PC-9 (cell line): Measurements from ENCODE around the gene FBRSL1. TPM values are rescaled to one million over a fixed set of nuclear protein-coding genes. Genes with fewer than 3 reads are reported as not detected.

Source experiments
- BruUV-seq: library from RNA; stranded (reverse); fragments of 400-500 nt; replicated peaks from 2 replicates; lab custom pipeline; 2021; lab: Mats Ljungman, UMichigan
- CTCF ChIA-PET: fragments of 300-600 bp; sonication (Branson Sonifier 250); formaldehyde crosslinking; loops from one replicate; lab custom pipeline; 2022; ENCODE audit warnings: antibody characterized with exemption; lab: Charles Lee
- POLR2A ChIA-PET: fragments of 300-600 bp; sonication (Branson Sonifier 250); formaldehyde crosslinking; loops from one replicate; lab custom pipeline; 2022; ENCODE audit warnings: antibody characterized with exemption; ENCODE audit not compliant: unreplicated experiment; lab: Charles Lee
- DNase-seq, 2 experiments: peaks; one replicate each; pipeline versions ENCODE4 v3.0.0 to v3.0.0-alpha.2; 2015 to 2022; ENCODE audit warnings: mixed read lengths in 1 of 2
- H2AFZ ChIP-seq: fragments of 200-600 bp; sonication (generic); 2 replicates; pipeline ENCODE4 v1.8.1; 2017; ENCODE audit warnings: antibody characterized with exemption
- H3F3A ChIP-seq: fragments of 200-600 bp; sonication (generic); 2 replicates; pipeline ENCODE4 v1.8.1; 2017; ENCODE audit warnings: antibody characterized with exemption, mild to moderate bottlenecking, low read depth; ENCODE audit not compliant: insufficient read depth
- H3K27ac ChIP-seq: fragments of 200-600 bp; sonication (generic); 2 replicates; pipeline ENCODE4 v1.6.1; 2016; ENCODE audit warnings: mixed run types
- H3K27me3 ChIP-seq: fragments of 200-600 bp; sonication (generic); 2 replicates; pipeline ENCODE4 v1.6.1; 2016; ENCODE audit warnings: low read depth, mixed run types; ENCODE audit not compliant: insufficient read depth
- H3K36me3 ChIP-seq: fragments of 200-600 bp; sonication (generic); 2 replicates; pipeline ENCODE4 v1.6.1; 2016; ENCODE audit warnings: low read depth, mixed run types
- H3K4me1 ChIP-seq: fragments of 200-600 bp; sonication (generic); replicated peaks from 2 replicates; pipeline ENCODE4 v1.6.1; 2016; ENCODE audit warnings: mixed run types; ENCODE audit not compliant: insufficient read depth
- H3K4me2 ChIP-seq: fragments of 200-600 bp; sonication (generic); 2 replicates; pipeline ENCODE4 v1.6.1; 2017; ENCODE audit warnings: mixed run types
- H3K4me3 ChIP-seq: fragments of 200-600 bp; sonication (generic); 2 replicates; pipeline ENCODE4 v1.6.1; 2016; ENCODE audit warnings: mixed run types
- H3K79me2 ChIP-seq: fragments of 200-600 bp; sonication (generic); 2 replicates; pipeline ENCODE4 v1.6.1; 2017; ENCODE audit warnings: low read depth, mixed run types
- H3K9me2 ChIP-seq: fragments of 200-600 bp; sonication (generic); 2 replicates; pipeline ENCODE4 v1.8.1; 2017; ENCODE audit warnings: mild to moderate bottlenecking; ENCODE audit not compliant: insufficient read depth
- H3K9me3 ChIP-seq: fragments of 200-600 bp; sonication (generic); 2 replicates; pipeline ENCODE4 v1.8.1; 2016; ENCODE audit warnings: low read depth; ENCODE audit not compliant: insufficient read depth
- H4K20me1 ChIP-seq: fragments of 200-600 bp; sonication (generic); 2 replicates; pipeline ENCODE4 v1.8.1; 2017; ENCODE audit not compliant: insufficient read depth
- CTCF ChIP-seq: fragments of 200-600 bp; sonication (generic); conservative IDR thresholded peaks from 2 replicates; pipeline ENCODE4 v1.6.1; 2017; ENCODE audit warnings: mixed run types, antibody characterized with exemption, mild to moderate bottlenecking, moderate library complexity
- EZH2 ChIP-seq: fragments of 200-600 bp; sonication (generic); IDR thresholded peaks from 2 replicates; pipeline ENCODE4 v1.8.0; 2017; ENCODE audit warnings: antibody characterized with exemption, low read depth
- intact Hi-C: fragments of 100-400 bp; cut with micrococcal nuclease; formaldehyde crosslinking; loops from one replicate; pipeline ENCODE4 v1.10.0; 2022; ENCODE audit not compliant: unreplicated experiment
- total RNA-seq: library from RNA; stranded (reverse); gene quantifications from 2 replicates; pipeline ENCODE4 v1.2.3, GENCODE V29; 2021

Gene FBRSL1
- total RNA-seq, 1 experiment from 2014 or later = 59.5 TPM

GRCh38 chr12:132475304-132476037 lies 14.5 kb upstream of the FBRSL1 start:
- DNase-seq = no peak

GRCh38 chr12:132476038-132476414 lies 13.9 kb upstream of the FBRSL1 start:
- Histone ChIP-seq H3K27me3 (peaks cover 59% of the 10 kb centered on the region), H3K4me1 (no peaks in the 10 kb centered on the region), H3K4me2 (no peak overlapping the region), H3K9me3 (no peaks in the 10 kb centered on the region), H2AFZ (no peak overlapping the region), H4K20me1 (no peaks in the 10 kb centered on the region), H3K27ac (no peak overlapping the region), H3K4me3 (no peak overlapping the region), H3F3A (peaks cover 5% of the 10 kb centered on the region; the same call in 1 of the 2 replicates), H3K9me2 (no peaks in the 10 kb centered on the region), H3K79me2 (no peaks in the 10 kb centered on the region), H3K36me3 (no peaks in the 10 kb centered on the region)
- intact Hi-C loops = no loop called here
- ChIA-PET CTCF (no interaction called here), POLR2A (no interaction called here)
- no peak for DNase-seq
- no peak for TF ChIP-seq EZH2
- TF ChIP-seq CTCF = no peak
- no TSS peak for BruUV-seq

More at GRCh38 chr12:132475304-132476037, 14.5 kb upstream of the FBRSL1 start:
- TF ChIP-seq EZH2 (no peak), CTCF (no peak)
- H3K36me3 ChIP-seq = no peaks in the 10 kb centered on the region
- BruUV-seq = no TSS peak
- H3K4me2 ChIP-seq = no peak overlapping the region
- H3K4me3 ChIP-seq = no peak overlapping the region
- no peaks in the 10 kb centered on the region for H3K9me2 ChIP-seq
- ChIA-PET CTCF (no interaction called here), POLR2A (no interaction called here)
- H4K20me1 ChIP-seq = no peaks in the 10 kb centered on the region
- H3K4me1 ChIP-seq = no peaks in the 10 kb centered on the region
- H3K79me2 ChIP-seq = no peaks in the 10 kb centered on the region
- H3F3A ChIP-seq = peaks cover 5% of the 10 kb centered on the region; the same call in 1 of the 2 replicates
- intact Hi-C loops = no loop called here
- H3K27ac ChIP-seq = no peak overlapping the region
- peaks cover 55% of the 10 kb centered on the region for H3K27me3 ChIP-seq
- H2AFZ ChIP-seq = no peak overlapping the region
- H3K9me3 ChIP-seq = no peaks in the 10 kb centered on the region

- TF ChIP-seq CTCF (no peak), EZH2 (no peak)
- Histone ChIP-seq H3K4me1 (no peaks in the 10 kb centered on the region), H2AFZ (no peak overlapping the region), H3F3A (peaks cover 5% of the 10 kb centered on the region; the same call in 1 of the 2 replicates), H3K9me2 (no peaks in the 10 kb centered on the region), H3K27me3 (peaks cover 59% of the 10 kb centered on the region), H3K4me3 (no peak overlapping the region), H3K79me2 (no peaks in the 10 kb centered on the region), H3K4me2 (no peak overlapping the region), H3K27ac (no peak overlapping the region), H4K20me1 (no peaks in the 10 kb centered on the region), H3K36me3 (no peaks in the 10 kb centered on the region), H3K9me3 (no peaks in the 10 kb centered on the region)
- no peak for DNase-seq
- BruUV-seq = no TSS peak
- CTCF ChIA-PET = no interaction called here
- POLR2A ChIA-PET = no interaction called here
- intact Hi-C loops = no loop called here
These were observed 13.5 kb upstream of the FBRSL1 start for GRCh38 chr12:132476421-132476820.
